Measurements from ENCODE around the gene FBXO46. TPM values are rescaled to one million over a fixed set of nuclear protein-coding genes. Genes with fewer than 3 reads are reported as not detected.

The FBXO46 gene
- total RNA-seq, 1 experiment from 2014 or later = 40.1 TPM

DNA sequence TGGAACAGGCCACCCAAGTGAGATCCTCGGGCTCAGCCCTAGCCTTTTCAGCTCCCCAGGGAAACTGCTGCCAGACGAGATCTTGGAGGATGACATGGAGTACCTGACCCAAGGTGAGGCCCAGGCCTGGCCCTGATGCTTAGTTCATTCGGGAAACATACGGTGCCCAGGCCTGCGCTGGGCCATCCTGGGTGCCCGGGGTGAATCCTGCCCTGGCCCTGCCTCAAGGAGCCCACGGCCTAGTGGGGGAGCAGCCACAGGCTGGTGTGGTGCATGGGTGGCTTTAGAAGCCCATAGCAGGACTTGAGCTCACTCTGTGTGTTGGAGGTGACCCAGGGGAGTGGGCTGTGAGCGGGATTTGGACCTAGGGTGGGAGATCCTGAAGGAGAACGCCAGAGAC, 28.2 kb upstream of the FBXO46 start:
- TF ChIP-seq ZNF317 (CRISPR knock-in tag; IDR thresholded peaks at IDR 0.05; ENCODE audit: borderline replicate concordance, low read depth) = no peak
- TF ChIP-seq, protein P1, sequence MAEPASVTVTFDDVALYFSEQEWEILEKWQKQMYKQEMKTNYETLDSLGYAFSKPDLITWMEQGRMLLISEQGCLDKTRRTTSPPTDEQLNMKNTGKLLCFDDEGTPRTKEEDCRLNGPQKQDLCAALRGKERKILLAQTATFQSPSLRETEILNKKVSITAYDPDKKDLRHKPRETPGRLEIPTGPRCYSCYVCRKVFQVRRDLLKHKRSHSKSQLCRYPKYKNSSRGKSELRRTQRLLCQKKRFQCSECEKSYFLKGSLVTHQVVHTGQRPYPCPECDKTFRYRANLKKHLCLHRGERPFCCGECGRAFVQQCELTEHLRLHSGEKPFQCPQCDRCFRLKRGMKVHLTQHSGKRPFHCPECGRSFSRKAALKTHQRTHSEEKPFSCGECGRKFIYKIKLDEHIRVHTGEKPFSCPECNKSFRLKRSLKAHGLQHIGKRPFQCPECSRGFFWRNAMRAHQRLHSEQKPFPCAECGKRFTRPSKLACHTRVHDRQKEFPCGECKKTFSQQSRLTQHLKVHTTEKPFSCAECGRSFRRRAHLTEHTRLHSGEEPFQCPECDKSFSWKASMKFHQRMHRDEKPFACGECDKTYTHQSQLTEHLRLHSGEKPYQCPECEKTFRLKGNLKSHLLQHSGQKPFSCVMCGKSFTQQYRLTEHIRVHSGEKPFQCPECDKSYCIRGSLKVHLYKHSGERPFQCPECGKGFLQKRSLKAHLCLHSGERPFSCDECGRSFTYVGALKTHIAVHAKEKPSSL (CRISPR knock-in tag; conservative IDR thresholded peaks at IDR 0.05) = no peak
- ATAC-seq = no peak
- Mint-ChIP-seq H3K27ac (no peak overlapping the region), H3K27me3 (ENCODE audit: low read depth) (peaks cover 23% of the 10 kb centered on the region), H3K9me3 (no peaks in the 10 kb centered on the region), H3K4me3 (no peak overlapping the region), H3K4me1 (peaks cover under 1% of the 10 kb centered on the region; the same call in 1 of the 2 replicates), H3K36me3 (no peaks in the 10 kb centered on the region)
- CTCF ChIA-PET = interaction anchor here (1.6 to 1.8 kb wide), 2 partner anchors 10 to 12 kb away, joined by 5 to 8 read pairs; partner anchors contain the start of gene SIX5
- POLR2A ChIA-PET = interaction anchor here (1.0 kb wide), 1 partner anchor 10 kb away, joined by 3 read pairs; the partner anchor contains the start of gene SIX5
- DNase-seq (ENCODE audit: low spot score) = no peak

DNA sequence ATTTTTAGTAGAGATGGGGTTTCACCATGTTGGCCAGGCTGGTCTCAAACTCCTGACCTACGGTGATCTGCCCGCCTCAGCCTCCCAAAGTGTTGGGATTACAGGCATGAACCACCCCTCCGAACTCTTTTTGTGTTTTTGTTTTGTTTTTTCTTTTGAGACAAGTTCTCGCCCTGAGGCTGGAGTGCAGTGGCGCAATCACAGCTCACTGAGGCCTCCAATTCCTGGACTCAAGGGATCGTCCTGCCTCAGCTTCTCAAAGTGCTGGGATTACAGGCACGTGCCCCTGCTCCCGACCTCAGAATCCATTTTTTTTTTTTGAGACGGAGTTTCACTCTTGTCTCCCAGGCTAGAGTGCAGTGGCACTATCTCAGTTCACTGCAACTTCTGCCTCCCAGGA, 27.0 kb upstream of the FBXO46 start:
- Mint-ChIP-seq H3K4me1 (peaks cover 3% of the 10 kb centered on the region), H3K27ac (no peak overlapping the region), H3K4me3 (no peak overlapping the region), H3K27me3 (ENCODE audit: low read depth) (peaks cover 23% of the 10 kb centered on the region), H3K9me3 (no peaks in the 10 kb centered on the region), H3K36me3 (no peaks in the 10 kb centered on the region)
- ATAC-seq = no peak
- ChIA-PET POLR2A (interaction anchor here (0.6 to 1.0 kb wide), 2 partner anchors 11 to 348 kb away, joined by 3 to 4 read pairs; partner anchors contain the start of gene SIX5), CTCF (interaction anchor here (0.8 to 7.3 kb wide), 3 partner anchors 11 to 65 kb away, joined by 5 to 93 read pairs (median 6); partner anchors contain the start of genes QPCTL and SIX5)
- TF ChIP-seq JAZF1 (CRISPR knock-in tag; IDR thresholded peaks at IDR 0.05) (no peak), TP53 (CRISPR knock-in tag; IDR thresholded peaks at IDR 0.05) (no peak), CBFB (CRISPR knock-in tag; IDR thresholded peaks at IDR 0.05; ENCODE audit: low read depth) (no peak), NR2C2 (CRISPR knock-in tag; IDR thresholded peaks at IDR 0.05) (no peak)
- TF ChIP-seq, protein P2, sequence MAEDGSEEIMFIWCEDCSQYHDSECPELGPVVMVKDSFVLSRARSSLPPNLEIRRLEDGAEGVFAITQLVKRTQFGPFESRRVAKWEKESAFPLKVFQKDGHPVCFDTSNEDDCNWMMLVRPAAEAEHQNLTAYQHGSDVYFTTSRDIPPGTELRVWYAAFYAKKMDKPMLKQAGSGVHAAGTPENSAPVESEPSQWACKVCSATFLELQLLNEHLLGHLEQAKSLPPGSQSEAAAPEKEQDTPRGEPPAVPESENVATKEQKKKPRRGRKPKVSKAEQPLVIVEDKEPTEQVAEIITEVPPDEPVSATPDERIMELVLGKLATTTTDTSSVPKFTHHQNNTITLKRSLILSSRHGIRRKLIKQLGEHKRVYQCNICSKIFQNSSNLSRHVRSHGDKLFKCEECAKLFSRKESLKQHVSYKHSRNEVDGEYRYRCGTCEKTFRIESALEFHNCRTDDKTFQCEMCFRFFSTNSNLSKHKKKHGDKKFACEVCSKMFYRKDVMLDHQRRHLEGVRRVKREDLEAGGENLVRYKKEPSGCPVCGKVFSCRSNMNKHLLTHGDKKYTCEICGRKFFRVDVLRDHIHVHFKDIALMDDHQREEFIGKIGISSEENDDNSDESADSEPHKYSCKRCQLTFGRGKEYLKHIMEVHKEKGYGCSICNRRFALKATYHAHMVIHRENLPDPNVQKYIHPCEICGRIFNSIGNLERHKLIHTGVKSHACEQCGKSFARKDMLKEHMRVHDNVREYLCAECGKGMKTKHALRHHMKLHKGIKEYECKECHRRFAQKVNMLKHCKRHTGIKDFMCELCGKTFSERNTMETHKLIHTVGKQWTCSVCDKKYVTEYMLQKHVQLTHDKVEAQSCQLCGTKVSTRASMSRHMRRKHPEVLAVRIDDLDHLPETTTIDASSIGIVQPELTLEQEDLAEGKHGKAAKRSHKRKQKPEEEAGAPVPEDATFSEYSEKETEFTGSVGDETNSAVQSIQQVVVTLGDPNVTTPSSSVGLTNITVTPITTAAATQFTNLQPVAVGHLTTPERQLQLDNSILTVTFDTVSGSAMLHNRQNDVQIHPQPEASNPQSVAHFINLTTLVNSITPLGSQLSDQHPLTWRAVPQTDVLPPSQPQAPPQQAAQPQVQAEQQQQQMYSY (CRISPR knock-in tag; IDR thresholded peaks at IDR 0.05) = no peak
- TF ChIP-seq, protein P1 (CRISPR knock-in tag; conservative IDR thresholded peaks at IDR 0.05) = no peak
- TF ChIP-seq, protein P3, sequence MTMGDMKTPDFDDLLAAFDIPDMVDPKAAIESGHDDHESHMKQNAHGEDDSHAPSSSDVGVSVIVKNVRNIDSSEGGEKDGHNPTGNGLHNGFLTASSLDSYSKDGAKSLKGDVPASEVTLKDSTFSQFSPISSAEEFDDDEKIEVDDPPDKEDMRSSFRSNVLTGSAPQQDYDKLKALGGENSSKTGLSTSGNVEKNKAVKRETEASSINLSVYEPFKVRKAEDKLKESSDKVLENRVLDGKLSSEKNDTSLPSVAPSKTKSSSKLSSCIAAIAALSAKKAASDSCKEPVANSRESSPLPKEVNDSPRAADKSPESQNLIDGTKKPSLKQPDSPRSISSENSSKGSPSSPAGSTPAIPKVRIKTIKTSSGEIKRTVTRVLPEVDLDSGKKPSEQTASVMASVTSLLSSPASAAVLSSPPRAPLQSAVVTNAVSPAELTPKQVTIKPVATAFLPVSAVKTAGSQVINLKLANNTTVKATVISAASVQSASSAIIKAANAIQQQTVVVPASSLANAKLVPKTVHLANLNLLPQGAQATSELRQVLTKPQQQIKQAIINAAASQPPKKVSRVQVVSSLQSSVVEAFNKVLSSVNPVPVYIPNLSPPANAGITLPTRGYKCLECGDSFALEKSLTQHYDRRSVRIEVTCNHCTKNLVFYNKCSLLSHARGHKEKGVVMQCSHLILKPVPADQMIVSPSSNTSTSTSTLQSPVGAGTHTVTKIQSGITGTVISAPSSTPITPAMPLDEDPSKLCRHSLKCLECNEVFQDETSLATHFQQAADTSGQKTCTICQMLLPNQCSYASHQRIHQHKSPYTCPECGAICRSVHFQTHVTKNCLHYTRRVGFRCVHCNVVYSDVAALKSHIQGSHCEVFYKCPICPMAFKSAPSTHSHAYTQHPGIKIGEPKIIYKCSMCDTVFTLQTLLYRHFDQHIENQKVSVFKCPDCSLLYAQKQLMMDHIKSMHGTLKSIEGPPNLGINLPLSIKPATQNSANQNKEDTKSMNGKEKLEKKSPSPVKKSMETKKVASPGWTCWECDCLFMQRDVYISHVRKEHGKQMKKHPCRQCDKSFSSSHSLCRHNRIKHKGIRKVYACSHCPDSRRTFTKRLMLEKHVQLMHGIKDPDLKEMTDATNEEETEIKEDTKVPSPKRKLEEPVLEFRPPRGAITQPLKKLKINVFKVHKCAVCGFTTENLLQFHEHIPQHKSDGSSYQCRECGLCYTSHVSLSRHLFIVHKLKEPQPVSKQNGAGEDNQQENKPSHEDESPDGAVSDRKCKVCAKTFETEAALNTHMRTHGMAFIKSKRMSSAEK (CRISPR knock-in tag; IDR thresholded peaks at IDR 0.05; ENCODE audit: borderline replicate concordance) = no peak
- TF ChIP-seq, protein P4, sequence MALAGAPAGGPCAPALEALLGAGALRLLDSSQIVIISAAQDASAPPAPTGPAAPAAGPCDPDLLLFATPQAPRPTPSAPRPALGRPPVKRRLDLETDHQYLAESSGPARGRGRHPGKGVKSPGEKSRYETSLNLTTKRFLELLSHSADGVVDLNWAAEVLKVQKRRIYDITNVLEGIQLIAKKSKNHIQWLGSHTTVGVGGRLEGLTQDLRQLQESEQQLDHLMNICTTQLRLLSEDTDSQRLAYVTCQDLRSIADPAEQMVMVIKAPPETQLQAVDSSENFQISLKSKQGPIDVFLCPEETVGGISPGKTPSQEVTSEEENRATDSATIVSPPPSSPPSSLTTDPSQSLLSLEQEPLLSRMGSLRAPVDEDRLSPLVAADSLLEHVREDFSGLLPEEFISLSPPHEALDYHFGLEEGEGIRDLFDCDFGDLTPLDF (CRISPR knock-in tag; IDR thresholded peaks at IDR 0.05) = no peak
- TF ChIP-seq, protein P5, sequence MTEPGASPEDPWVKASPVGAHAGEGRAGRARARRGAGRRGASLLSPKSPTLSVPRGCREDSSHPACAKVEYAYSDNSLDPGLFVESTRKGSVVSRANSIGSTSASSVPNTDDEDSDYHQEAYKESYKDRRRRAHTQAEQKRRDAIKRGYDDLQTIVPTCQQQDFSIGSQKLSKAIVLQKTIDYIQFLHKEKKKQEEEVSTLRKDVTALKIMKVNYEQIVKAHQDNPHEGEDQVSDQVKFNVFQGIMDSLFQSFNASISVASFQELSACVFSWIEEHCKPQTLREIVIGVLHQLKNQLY (CRISPR knock-in tag; IDR thresholded peaks at IDR 0.05) = no peak
- no peak for DNase-seq (ENCODE audit: low spot score)
